ENCODE results near the gene BCL3. TPM values are rescaled to one million over a fixed set of nuclear protein-coding genes. Genes with fewer than 3 reads are reported as not detected.

Gene BCL3
- total and polyA plus RNA-seq, 2 of the 13 experiments (the other 11 are each of a cell fraction or from before 2014, with no cell fraction given), result 2.3 to 4.0 TPM

DNA sequence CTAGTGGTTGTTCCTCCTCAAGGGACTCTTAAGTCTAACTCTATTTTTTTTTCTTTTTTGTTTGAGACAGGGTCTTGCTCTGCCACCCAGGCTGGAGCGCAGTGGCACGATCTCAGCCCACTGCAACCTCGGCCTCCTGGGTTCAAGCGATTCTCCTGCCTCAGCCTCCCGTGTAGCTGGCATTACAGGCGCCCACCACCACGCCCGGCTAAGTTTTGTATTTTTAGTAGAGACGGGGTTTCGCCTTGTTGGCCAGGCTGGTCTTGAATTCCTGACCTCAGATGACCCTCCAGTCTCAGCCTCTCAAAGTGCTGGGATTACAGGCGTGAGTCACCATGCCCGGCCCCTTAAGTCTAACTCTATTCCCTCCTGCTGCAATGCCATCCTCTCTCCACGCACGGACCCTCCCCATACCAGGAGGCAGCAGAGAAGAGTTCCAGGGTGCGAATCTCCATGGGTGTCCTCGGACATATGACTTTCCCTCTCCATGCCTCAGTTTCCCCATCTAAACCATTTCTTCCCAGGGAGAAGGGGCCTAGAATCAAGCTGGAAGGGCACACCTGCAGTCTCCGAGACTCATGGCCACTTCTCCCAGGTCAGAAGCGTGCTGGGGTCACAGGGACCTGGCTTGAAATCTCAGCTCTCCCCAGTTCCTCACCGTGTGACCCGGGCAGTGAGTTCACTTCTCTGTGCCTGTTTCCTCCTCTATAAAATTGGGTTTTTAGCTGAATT lies 6.0 kb upstream of the BCL3 start (continued):
- no peak for TF ChIP-seq DZIP1 (CRISPR knock-in tag; IDR thresholded peaks at IDR 0.05)
- TF ChIP-seq KIAA2018 (CRISPR knock-in tag; IDR thresholded peaks at IDR 0.05; ENCODE audit: borderline replicate concordance), result no peak
- TF ChIP-seq TFAP4 (IDR thresholded peaks at IDR 0.05; ENCODE audit: borderline replicate concordance, low read depth), result no peak
- TF ChIP-seq, protein P1, sequence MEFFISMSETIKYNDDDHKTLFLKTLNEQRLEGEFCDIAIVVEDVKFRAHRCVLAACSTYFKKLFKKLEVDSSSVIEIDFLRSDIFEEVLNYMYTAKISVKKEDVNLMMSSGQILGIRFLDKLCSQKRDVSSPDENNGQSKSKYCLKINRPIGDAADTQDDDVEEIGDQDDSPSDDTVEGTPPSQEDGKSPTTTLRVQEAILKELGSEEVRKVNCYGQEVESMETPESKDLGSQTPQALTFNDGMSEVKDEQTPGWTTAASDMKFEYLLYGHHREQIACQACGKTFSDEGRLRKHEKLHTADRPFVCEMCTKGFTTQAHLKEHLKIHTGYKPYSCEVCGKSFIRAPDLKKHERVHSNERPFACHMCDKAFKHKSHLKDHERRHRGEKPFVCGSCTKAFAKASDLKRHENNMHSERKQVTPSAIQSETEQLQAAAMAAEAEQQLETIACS (CRISPR knock-in tag; IDR thresholded peaks at IDR 0.05), result no peak
